ENCODE data around the gene FTH1. TPM values are rescaled to one million over a fixed set of nuclear protein-coding genes. Genes with fewer than 3 reads are reported as not detected.

Gene FTH1
- total RNA-seq, 1 donor from 2014 or later = 3,807 TPM

DNA sequence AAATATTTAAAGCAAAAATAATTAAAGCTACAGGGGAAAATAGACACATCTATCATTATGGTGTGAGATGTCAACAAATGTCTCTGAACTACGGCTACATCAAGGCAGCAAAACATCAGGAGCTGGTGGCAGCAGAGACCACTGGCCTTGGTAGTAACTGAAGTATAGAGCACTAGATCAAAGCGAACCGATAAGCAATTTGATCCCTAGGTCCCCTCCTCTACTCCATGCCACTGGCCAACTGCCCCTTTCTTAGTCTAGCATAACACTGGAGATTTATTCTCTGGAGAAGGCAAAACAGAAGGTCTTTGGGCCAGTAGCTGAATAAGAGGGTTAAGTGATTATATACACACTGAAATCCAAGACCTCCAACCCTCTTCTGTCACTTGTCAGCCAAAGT lies 36.5 kb downstream of the FTH1 start:
- peaks cover 4% of the 10 kb centered on the region for H3K27me3 Mint-ChIP-seq (ENCODE audit: low read depth)
- no peak for DNase-seq (ENCODE audit: low spot score)
- no peak overlapping the region for H3K27ac Mint-ChIP-seq (ENCODE audit: unreplicated experiment)
- H3K9me3 Mint-ChIP-seq (ENCODE audit: low read depth) = peaks cover 8% of the 10 kb centered on the region
- H3K4me1 Mint-ChIP-seq (ENCODE audit: low read depth) = peaks cover 9% of the 10 kb centered on the region
- TF ChIP-seq, protein P1, sequence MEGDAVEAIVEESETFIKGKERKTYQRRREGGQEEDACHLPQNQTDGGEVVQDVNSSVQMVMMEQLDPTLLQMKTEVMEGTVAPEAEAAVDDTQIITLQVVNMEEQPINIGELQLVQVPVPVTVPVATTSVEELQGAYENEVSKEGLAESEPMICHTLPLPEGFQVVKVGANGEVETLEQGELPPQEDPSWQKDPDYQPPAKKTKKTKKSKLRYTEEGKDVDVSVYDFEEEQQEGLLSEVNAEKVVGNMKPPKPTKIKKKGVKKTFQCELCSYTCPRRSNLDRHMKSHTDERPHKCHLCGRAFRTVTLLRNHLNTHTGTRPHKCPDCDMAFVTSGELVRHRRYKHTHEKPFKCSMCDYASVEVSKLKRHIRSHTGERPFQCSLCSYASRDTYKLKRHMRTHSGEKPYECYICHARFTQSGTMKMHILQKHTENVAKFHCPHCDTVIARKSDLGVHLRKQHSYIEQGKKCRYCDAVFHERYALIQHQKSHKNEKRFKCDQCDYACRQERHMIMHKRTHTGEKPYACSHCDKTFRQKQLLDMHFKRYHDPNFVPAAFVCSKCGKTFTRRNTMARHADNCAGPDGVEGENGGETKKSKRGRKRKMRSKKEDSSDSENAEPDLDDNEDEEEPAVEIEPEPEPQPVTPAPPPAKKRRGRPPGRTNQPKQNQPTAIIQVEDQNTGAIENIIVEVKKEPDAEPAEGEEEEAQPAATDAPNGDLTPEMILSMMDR (IDR thresholded peaks at IDR 0.05) = no peak
- H3K36me3 Mint-ChIP-seq (ENCODE audit: low read depth) = peaks cover 2% of the 10 kb centered on the region
- H3K4me3 Mint-ChIP-seq (ENCODE audit: unreplicated experiment) = no peak overlapping the region

DNA sequence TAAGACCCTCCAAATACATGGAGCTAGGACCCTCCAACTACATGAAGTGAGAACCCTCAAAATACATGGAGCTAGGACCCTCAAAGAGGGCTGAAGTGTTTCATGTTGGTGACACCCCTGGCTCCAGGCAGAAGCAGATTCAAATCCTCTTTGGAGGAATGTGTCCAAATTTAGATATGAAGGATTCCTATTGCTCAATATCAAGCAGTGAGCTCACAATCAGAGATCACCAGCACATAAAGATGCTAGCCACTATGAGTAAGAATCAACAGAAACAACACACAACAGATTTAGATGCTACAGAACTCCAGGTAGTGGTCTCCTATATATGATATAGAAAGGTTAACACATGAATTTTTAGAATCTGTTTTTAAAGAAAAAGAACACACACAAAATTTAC lies 38.8 kb downstream of the FTH1 start:
- H3K4me3 Mint-ChIP-seq (ENCODE audit: unreplicated experiment) = no peak overlapping the region
- H3K9me3 Mint-ChIP-seq (ENCODE audit: low read depth) = peaks cover 7% of the 10 kb centered on the region
- H3K27me3 Mint-ChIP-seq (ENCODE audit: low read depth) = peaks cover 4% of the 10 kb centered on the region
- H3K27ac Mint-ChIP-seq (ENCODE audit: unreplicated experiment) = no peak overlapping the region
- peaks cover 18% of the 10 kb centered on the region for H3K4me1 Mint-ChIP-seq (ENCODE audit: low read depth)
- TF ChIP-seq, protein P1 (IDR thresholded peaks at IDR 0.05) = no peak
- H3K36me3 Mint-ChIP-seq (ENCODE audit: low read depth) = peaks cover 2% of the 10 kb centered on the region
- DNase-seq (ENCODE audit: low spot score) = no peak

DNA sequence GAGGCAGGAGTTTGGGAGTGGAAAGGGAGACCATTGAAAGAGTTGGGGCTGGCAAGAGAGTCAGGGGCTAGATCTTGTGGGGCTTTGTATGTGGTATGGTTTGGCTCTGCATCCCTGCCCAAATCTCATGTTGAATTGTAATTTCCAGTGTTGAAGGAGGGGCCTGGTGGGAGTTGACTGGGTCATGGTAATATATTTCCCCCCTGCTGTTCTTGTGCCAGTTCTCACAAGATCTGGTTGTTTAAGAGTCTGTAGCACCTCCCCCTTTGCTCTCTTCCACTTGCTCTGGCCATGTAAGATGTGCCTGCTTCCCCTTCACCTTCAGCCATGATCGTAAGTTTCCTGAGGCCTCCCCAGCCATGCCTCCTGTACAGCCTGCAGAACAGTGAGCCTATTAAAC lies 39.9 kb downstream of the FTH1 start:
- no peaks in the 10 kb centered on the region for H3K9me3 Mint-ChIP-seq (ENCODE audit: low read depth)
- DNase-seq (ENCODE audit: low spot score) = no peak
- H3K27ac Mint-ChIP-seq (ENCODE audit: unreplicated experiment) = peak overlapping the region; percentile 37
- no peak overlapping the region for H3K4me3 Mint-ChIP-seq (ENCODE audit: unreplicated experiment)
- H3K4me1 Mint-ChIP-seq (ENCODE audit: low read depth) = peaks cover 29% of the 10 kb centered on the region
- peaks cover 4% of the 10 kb centered on the region for H3K27me3 Mint-ChIP-seq (ENCODE audit: low read depth)
- TF ChIP-seq, protein P1 (IDR thresholded peaks at IDR 0.05) = no peak
- H3K36me3 Mint-ChIP-seq (ENCODE audit: low read depth) = no peaks in the 10 kb centered on the region

DNA sequence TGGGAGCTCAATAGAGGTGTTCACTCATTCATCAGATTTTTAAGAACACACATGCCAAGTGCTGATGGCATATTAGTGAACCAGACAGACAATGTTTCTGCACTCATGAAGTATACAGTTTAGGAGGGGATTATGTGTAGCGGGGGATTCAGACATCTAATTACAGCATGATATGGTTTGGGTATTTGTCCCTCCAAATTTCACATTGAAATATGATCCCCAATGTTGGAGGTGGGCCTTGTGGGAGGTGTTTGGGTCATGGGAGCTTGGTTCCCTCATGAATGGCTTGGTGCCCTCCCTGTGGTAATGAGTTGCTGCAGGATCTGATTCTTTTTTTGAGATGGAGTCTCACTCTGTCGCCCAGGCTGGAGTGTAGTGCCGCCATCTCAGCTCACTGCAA lies 41.2 kb downstream of the FTH1 start:
- H3K36me3 Mint-ChIP-seq (ENCODE audit: low read depth) = no peaks in the 10 kb centered on the region
- no peak overlapping the region for H3K4me3 Mint-ChIP-seq (ENCODE audit: unreplicated experiment)
- no peak overlapping the region for H3K27ac Mint-ChIP-seq (ENCODE audit: unreplicated experiment)
- H3K4me1 Mint-ChIP-seq (ENCODE audit: low read depth) = peaks cover 33% of the 10 kb centered on the region
- peaks cover 1% of the 10 kb centered on the region for H3K27me3 Mint-ChIP-seq (ENCODE audit: low read depth)
- DNase-seq (ENCODE audit: low spot score) = no peak
- H3K9me3 Mint-ChIP-seq (ENCODE audit: low read depth) = no peaks in the 10 kb centered on the region
- TF ChIP-seq, protein P1 (IDR thresholded peaks at IDR 0.05) = no peak

DNA sequence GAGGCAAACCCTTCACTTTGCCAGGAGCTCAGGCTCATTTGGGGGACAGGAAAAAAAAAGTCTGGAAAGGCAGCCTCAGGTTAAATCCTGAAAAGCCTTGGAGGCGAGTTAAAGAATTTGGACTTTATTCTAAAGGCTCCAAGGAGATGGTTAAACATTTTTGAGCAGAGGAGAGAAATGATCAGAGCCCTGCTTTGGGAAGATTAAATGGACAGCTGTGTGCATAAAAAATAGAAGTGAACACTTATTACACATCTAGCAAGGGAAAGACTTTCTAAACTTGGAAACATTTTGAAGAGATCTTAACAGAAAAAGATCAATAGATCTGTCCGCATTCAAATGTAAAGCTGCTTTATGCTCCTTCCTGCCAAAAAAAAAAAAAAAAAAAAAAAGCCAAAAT lies 41.7 kb downstream of the FTH1 start:
- no peak for DNase-seq (ENCODE audit: low spot score)
- H3K27ac Mint-ChIP-seq (ENCODE audit: unreplicated experiment) = no peak overlapping the region
- TF ChIP-seq, protein P1 (IDR thresholded peaks at IDR 0.05) = no peak
- H3K4me1 Mint-ChIP-seq (ENCODE audit: low read depth) = peaks cover 33% of the 10 kb centered on the region
- H3K27me3 Mint-ChIP-seq (ENCODE audit: low read depth) = no peaks in the 10 kb centered on the region
- H3K4me3 Mint-ChIP-seq (ENCODE audit: unreplicated experiment) = no peak overlapping the region
- H3K36me3 Mint-ChIP-seq (ENCODE audit: low read depth) = no peaks in the 10 kb centered on the region
- no peaks in the 10 kb centered on the region for H3K9me3 Mint-ChIP-seq (ENCODE audit: low read depth)

Data from chondrocyte (in vitro differentiated cells).